HG03565 (cell line): Measurements from ENCODE around the gene NEK3.
"Not testable (repeated sequence)": the region's sequence is repeated elsewhere in the genome, so short reads cannot be mapped to it uniquely, and the experiment has no call there.

Source experiments
- ATAC-seq: cut with Tn5 transposase; IDR thresholded peaks from one replicate; pipeline ENCODE4 v1.9.1; 2021; ENCODE audit warnings: mild to moderate bottlenecking, moderate library complexity; ENCODE audit not compliant: unreplicated experiment

Gene NEK3

GRCh38 chr13:52170828-52171391 is 11.5 kb upstream of the NEK3 start:
- not testable (repeated sequence) for ATAC-seq

- ATAC-seq: no peak
Measured at GRCh38 chr13:52169839-52170238, 10.4 kb upstream of the NEK3 start.

- no peak for ATAC-seq
Measured at GRCh38 chr13:52165411-52165810, 6.0 kb upstream of the NEK3 start.

- ATAC-seq: no peak
Measured at GRCh38 chr13:52164989-52165388, 5.6 kb upstream of the NEK3 start.

- ATAC-seq: not testable (repeated sequence)
Measured at GRCh38 chr13:52163878-52164277, 4.5 kb upstream of the NEK3 start.

GRCh38 chr13:52162279-52163101 is 3.1 kb upstream of the NEK3 start:
- no peak for ATAC-seq

GRCh38 chr13:52161181-52161646 is 1.8 kb upstream of the NEK3 start:
- no peak for ATAC-seq

GRCh38 chr13:52160506-52160905 is 1.1 kb upstream of the NEK3 start:
- no peak for ATAC-seq

- no peak for ATAC-seq
Measured at GRCh38 chr13:52160053-52160452, 656 bp upstream of the NEK3 start.

- no peak for ATAC-seq
Measured at GRCh38 chr13:52158629-52159158, 703 bp downstream of the NEK3 start.

- no peak for ATAC-seq
Measured at GRCh38 chr13:52156724-52157261, 2.6 kb downstream of the NEK3 start.

GRCh38 chr13:52155177-52155576 is 4.2 kb downstream of the NEK3 start:
- ATAC-seq: no peak

- ATAC-seq: no peak
Measured at GRCh38 chr13:52147225-52147624, 12.2 kb downstream of the NEK3 start.

- no peak for ATAC-seq
Measured at GRCh38 chr13:52141299-52141698, 18.1 kb downstream of the NEK3 start.

GRCh38 chr13:52137489-52137888 is 21.9 kb downstream of the NEK3 start:
- ATAC-seq: no peak

GRCh38 chr13:52136763-52137162 is 22.6 kb downstream of the NEK3 start:
- no peak for ATAC-seq

GRCh38 chr13:52130641-52131040 is 28.8 kb downstream of the NEK3 start:
- no peak for ATAC-seq

GRCh38 chr13:52128714-52129700 is 30.4 kb downstream of the NEK3 start, which contains the start of gene NEK5:
Gene NEK5 (minus strand): TSS chr13:52129073. CDS start chr13:52127482, 1,591 bp downstream.
- peak; percentile 52 for ATAC-seq

GRCh38 chr13:52127783-52128702 is 31.4 kb downstream of the NEK3 start:
- ATAC-seq: peak; percentile 52
